WTC11 (cell line): ENCODE measurements around the gene FNIP1.

ENCODE experiments used
- ATF1 ChIP-seq: sonication (generic); formaldehyde crosslinking; IDR thresholded peaks from 2 replicates; pipeline ENCODE4 v1.8.1; 2023; ENCODE audit warnings: mild to moderate bottlenecking, moderate library complexity, missing genetic modification reagents
- NFATC4 ChIP-seq: fragments of 250-450 bp; sonication (Bioruptor Pico); IDR thresholded peaks from 2 replicates; pipeline ENCODE4 v1.9.0; 2021; ENCODE audit warnings: mild to moderate bottlenecking
- NFYB ChIP-seq: sonication (generic); formaldehyde crosslinking; conservative IDR thresholded peaks from 2 replicates; pipeline ENCODE4 v1.8.0; 2022; ENCODE audit warnings: low read depth, missing genetic modification reagents
- NR2C2 ChIP-seq: sonication (generic); formaldehyde crosslinking; IDR thresholded peaks from 2 replicates; pipeline ENCODE4 v1.8.0; 2022; ENCODE audit warnings: mild to moderate bottlenecking, missing genetic modification reagents
- NR3C1 ChIP-seq: sonication (generic); formaldehyde crosslinking; conservative IDR thresholded peaks from 2 replicates; pipeline ENCODE4 v1.8.1; 2023; ENCODE audit warnings: low read depth, mild to moderate bottlenecking, missing genetic modification reagents
- TEAD4 ChIP-seq: sonication (generic); formaldehyde crosslinking; IDR thresholded peaks from 2 replicates; pipeline ENCODE4 v1.8.0; 2022; ENCODE audit warnings: mild to moderate bottlenecking, missing genetic modification reagents
- ZNF416 ChIP-seq: fragments of 250-450 bp; sonication (Bioruptor Pico); IDR thresholded peaks from 2 replicates; pipeline ENCODE4 v1.9.0; 2021; ENCODE audit warnings: mild to moderate bottlenecking, inconsistent platforms
- ZNF423 ChIP-seq: fragments of 250-450 bp; sonication (Bioruptor Pico); IDR thresholded peaks from 2 replicates; pipeline ENCODE4 v2.1.2; 2022; ENCODE audit warnings: mild to moderate bottlenecking, moderate library complexity
- TF ChIP-seq, protein P1 (sequence below): fragments of 200-600 bp; IDR thresholded peaks from 2 replicates; pipeline ENCODE4 v1.8.0; 2022; ENCODE audit warnings: antibody characterized with exemption
- TF ChIP-seq, protein P2 (sequence below): sonication (generic); formaldehyde crosslinking; IDR thresholded peaks from 2 replicates; pipeline ENCODE4 v1.8.0; 2022; ENCODE audit warnings: mild to moderate bottlenecking, missing genetic modification reagents
- TF ChIP-seq, protein P3 (sequence below): sonication (generic); formaldehyde crosslinking; IDR thresholded peaks from 2 replicates; pipeline ENCODE4 v1.8.1; 2022; ENCODE audit warnings: low read depth, mild to moderate bottlenecking, moderate library complexity, missing genetic modification reagents, borderline replicate concordance
- TF ChIP-seq, protein P4 (sequence below): sonication (generic); formaldehyde crosslinking; IDR thresholded peaks from 2 replicates; pipeline ENCODE4 v1.8.1; 2023; ENCODE audit warnings: mild to moderate bottlenecking, missing genetic modification reagents, moderate library complexity

DNA sequence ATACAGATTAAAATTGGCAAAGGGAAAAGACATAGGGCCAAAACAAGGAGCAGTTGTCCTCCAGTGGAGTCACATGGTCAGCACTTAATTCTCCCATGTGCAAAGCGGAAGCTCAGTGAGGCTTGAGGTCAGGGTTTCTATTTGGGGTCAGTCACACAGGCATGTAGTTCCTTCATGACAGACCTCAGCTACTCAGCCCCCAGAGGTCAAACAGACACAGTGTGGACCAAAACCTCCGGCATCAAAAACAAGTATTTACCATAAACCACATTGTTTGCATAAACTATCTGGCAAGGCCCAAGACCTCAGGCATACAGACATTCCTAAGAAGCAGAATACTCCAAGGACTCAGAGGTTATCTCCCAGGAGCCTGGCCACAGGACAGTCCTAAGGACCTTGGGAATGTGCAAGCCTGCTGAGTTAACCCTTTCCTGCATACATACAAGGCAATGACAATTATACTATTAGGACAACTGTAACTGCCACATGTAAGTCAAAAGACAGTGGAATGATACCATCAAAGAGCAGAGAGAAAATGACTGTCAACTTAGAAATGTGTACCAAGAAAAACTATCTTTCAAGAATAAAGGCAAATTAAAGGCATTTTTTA lies 28.7 kb upstream of the FNIP1 start:
- TF ChIP-seq, protein P1, sequence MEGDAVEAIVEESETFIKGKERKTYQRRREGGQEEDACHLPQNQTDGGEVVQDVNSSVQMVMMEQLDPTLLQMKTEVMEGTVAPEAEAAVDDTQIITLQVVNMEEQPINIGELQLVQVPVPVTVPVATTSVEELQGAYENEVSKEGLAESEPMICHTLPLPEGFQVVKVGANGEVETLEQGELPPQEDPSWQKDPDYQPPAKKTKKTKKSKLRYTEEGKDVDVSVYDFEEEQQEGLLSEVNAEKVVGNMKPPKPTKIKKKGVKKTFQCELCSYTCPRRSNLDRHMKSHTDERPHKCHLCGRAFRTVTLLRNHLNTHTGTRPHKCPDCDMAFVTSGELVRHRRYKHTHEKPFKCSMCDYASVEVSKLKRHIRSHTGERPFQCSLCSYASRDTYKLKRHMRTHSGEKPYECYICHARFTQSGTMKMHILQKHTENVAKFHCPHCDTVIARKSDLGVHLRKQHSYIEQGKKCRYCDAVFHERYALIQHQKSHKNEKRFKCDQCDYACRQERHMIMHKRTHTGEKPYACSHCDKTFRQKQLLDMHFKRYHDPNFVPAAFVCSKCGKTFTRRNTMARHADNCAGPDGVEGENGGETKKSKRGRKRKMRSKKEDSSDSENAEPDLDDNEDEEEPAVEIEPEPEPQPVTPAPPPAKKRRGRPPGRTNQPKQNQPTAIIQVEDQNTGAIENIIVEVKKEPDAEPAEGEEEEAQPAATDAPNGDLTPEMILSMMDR: no peak
- TF ChIP-seq, protein P2, sequence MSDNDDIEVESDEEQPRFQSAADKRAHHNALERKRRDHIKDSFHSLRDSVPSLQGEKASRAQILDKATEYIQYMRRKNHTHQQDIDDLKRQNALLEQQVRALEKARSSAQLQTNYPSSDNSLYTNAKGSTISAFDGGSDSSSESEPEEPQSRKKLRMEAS (CRISPR knock-in tag): no peak
- TF ChIP-seq ZNF423 (CRISPR knock-in tag): no peak
- TF ChIP-seq NR2C2 (CRISPR knock-in tag): no peak
- no peak for TF ChIP-seq ATF1 (CRISPR knock-in tag)
- TF ChIP-seq, protein P3, sequence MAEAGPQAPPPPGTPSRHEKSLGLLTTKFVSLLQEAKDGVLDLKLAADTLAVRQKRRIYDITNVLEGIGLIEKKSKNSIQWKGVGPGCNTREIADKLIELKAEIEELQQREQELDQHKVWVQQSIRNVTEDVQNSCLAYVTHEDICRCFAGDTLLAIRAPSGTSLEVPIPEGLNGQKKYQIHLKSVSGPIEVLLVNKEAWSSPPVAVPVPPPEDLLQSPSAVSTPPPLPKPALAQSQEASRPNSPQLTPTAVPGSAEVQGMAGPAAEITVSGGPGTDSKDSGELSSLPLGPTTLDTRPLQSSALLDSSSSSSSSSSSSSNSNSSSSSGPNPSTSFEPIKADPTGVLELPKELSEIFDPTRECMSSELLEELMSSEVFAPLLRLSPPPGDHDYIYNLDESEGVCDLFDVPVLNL (CRISPR knock-in tag): no peak
- TF ChIP-seq TEAD4 (CRISPR knock-in tag): no peak
- no peak for TF ChIP-seq NR3C1
- TF ChIP-seq NFYB: no peak
- no peak for TF ChIP-seq ZNF416 (CRISPR knock-in tag)
- TF ChIP-seq, protein P4, sequence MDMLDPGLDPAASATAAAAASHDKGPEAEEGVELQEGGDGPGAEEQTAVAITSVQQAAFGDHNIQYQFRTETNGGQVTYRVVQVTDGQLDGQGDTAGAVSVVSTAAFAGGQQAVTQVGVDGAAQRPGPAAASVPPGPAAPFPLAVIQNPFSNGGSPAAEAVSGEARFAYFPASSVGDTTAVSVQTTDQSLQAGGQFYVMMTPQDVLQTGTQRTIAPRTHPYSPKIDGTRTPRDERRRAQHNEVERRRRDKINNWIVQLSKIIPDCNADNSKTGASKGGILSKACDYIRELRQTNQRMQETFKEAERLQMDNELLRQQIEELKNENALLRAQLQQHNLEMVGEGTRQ (CRISPR knock-in tag): no peak
- TF ChIP-seq NFATC4: no peak
